Measurements from ENCODE around the gene ZFP69B. TPM values are rescaled to one million over a fixed set of nuclear protein-coding genes. Genes with fewer than 3 reads are reported as not detected.
A peak's percentile ranks its signal among the peaks of the same experiment; 100 is the strongest.

ZFP69B gene
- polyA plus RNA-seq, 1 donor (not counting 4 experiments of a cell fraction or from before 2014, with no cell fraction given) = 1.9 TPM

DNA sequence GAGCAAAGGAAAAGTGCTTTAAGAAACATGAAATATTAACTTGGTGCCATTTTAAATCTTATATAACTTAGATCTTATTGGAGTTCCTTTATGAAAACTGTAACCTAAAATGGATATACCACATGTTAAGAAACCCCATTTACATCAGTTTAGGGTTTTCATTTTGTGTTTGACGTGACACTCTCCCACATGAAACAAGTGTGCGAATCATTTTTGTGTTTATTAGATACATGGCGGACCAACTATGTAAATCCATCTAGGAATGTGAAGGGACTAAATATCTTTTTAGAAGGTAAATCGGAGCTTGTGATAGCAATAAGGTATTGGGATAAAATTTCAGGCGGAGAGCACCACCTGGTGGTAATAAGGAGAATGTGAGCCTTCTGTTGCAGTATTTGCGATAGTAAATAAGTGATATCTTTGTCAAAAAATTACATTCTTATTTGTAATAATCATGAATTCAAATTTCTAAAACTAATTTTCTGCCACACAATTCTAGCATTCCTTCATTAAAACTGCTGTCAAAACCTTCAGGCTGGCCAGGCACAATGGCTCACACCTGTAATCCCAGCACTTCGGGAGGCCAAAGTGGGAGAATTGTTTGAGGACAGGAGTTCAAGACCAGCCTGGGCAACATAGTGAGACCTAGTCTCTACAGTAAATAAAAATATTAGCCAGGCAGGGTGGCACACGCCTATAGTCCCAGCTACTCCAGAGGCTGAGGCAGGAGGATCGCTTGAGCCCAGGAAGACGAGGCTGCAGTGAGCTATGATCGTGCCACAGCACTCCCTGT is 45.4 kb upstream of the ZFP69B start:
- peak; percentile 29 for FAIRE-seq
- Histone ChIP-seq H3K4me3 (ENCODE audit: control insufficient read depth in 2 of 3, extremely low read depth in 1 of 3, insufficient read depth in 2 of 3, low read depth in 1 of 3, low read length in 3 of 3) (no peak overlapping the region), H3K9me3 (ENCODE audit: control insufficient read depth, low read depth, low read length) (no peaks in the 10 kb centered on the region), H3K4me2 (ENCODE audit: control insufficient read depth, extremely low read depth, insufficient read depth, low read depth, low read length) (no peak overlapping the region), H3K79me2 (ENCODE audit: control insufficient read depth, insufficient read depth, low read length) (peaks cover 4% of the 10 kb centered on the region), H3K9ac (ENCODE audit: control insufficient read depth, extremely low read depth, insufficient read depth, low read length) (no peak overlapping the region), H3K36me3 (ENCODE audit: control insufficient read depth in 2 of 2, extremely low read depth in 1 of 2, insufficient read depth in 2 of 2, low read length in 2 of 2) (no peaks in the 10 kb centered on the region), H3K27ac (ENCODE audit: control insufficient read depth, insufficient read depth, low read length) (no peak overlapping the region), H3K27me3 (ENCODE audit: control insufficient read depth, extremely low read depth, insufficient read depth, low read length) (no peaks in the 10 kb centered on the region), H3K9me1 (ENCODE audit: control insufficient read depth, extremely low read depth, insufficient read depth, low read length) (no peaks in the 10 kb centered on the region), H3K4me1 (ENCODE audit: control insufficient read depth, extremely low read depth, insufficient read depth, low read length) (no peaks in the 10 kb centered on the region), H2AFZ (ENCODE audit: control insufficient read depth, low read length) (no peak overlapping the region), H4K20me1 (ENCODE audit: control insufficient read depth, extremely low read depth, insufficient read depth, low read length) (no peaks in the 10 kb centered on the region)
- dilution Hi-C loops (cut with MboI; ENCODE audit: extremely low pct_ligation_motif_present, low sequenced_read_pairs) = no loop called here
- TF ChIP-seq, protein P1, sequence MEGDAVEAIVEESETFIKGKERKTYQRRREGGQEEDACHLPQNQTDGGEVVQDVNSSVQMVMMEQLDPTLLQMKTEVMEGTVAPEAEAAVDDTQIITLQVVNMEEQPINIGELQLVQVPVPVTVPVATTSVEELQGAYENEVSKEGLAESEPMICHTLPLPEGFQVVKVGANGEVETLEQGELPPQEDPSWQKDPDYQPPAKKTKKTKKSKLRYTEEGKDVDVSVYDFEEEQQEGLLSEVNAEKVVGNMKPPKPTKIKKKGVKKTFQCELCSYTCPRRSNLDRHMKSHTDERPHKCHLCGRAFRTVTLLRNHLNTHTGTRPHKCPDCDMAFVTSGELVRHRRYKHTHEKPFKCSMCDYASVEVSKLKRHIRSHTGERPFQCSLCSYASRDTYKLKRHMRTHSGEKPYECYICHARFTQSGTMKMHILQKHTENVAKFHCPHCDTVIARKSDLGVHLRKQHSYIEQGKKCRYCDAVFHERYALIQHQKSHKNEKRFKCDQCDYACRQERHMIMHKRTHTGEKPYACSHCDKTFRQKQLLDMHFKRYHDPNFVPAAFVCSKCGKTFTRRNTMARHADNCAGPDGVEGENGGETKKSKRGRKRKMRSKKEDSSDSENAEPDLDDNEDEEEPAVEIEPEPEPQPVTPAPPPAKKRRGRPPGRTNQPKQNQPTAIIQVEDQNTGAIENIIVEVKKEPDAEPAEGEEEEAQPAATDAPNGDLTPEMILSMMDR (optimal IDR thresholded peaks at IDR 0.05 in 1 of 3, IDR thresholded peaks at IDR 0.05 in 1 of 3, conservative IDR thresholded peaks at IDR 0.05 in 1 of 3; ENCODE audit: extremely low read depth in 1 of 3, insufficient read depth in 2 of 3, low read length in 3 of 3) = peak in 2 of 3 experiments; percentile 56 to 69
- TF ChIP-seq EZH2 (IDR thresholded peaks at IDR 0.05; ENCODE audit: low read length) = no peak
- DNase-seq (ENCODE audit: low read depth, low spot score) = peak; percentile 38

DNA sequence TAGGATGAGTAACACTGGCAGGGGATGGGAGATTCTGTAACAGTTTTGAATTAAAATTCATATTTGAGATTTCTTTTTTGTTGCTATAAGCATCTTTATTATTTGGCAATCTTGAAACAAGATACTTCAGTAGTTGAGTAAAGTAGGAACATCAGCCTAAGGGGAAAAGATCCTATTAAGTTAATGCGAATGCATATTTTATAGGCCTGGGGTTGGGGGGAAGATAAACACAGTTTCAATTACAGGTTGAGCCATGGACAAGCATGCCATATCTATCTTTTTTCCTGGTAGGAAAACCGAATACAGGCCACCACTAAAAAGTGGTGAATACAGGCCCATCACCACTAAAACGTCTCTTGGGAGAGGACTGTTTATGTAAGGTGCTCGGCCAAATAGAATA is 44.5 kb upstream of the ZFP69B start:
- peaks cover under 1% of the 10 kb centered on the region for H3K4me1 ChIP-seq (ENCODE audit: control insufficient read depth, extremely low read depth, insufficient read depth, low read length)
- dilution Hi-C loops (cut with MboI; ENCODE audit: extremely low pct_ligation_motif_present, low sequenced_read_pairs) = no loop called here

More for the DNA sequence above, 44.5 kb upstream of the ZFP69B start:
- H3K4me3 ChIP-seq (ENCODE audit: control insufficient read depth in 2 of 3, extremely low read depth in 1 of 3, insufficient read depth in 2 of 3, low read depth in 1 of 3, low read length in 3 of 3) = no peak overlapping the region
- H3K27ac ChIP-seq (ENCODE audit: control insufficient read depth, insufficient read depth, low read length) = no peak overlapping the region
- no peak overlapping the region for H3K9ac ChIP-seq (ENCODE audit: control insufficient read depth, extremely low read depth, insufficient read depth, low read length)
- no peak overlapping the region for H3K4me2 ChIP-seq (ENCODE audit: control insufficient read depth, extremely low read depth, insufficient read depth, low read depth, low read length)
- no peaks in the 10 kb centered on the region for H3K9me1 ChIP-seq (ENCODE audit: control insufficient read depth, extremely low read depth, insufficient read depth, low read length)
- no peaks in the 10 kb centered on the region for H4K20me1 ChIP-seq (ENCODE audit: control insufficient read depth, extremely low read depth, insufficient read depth, low read length)
- H3K36me3 ChIP-seq (ENCODE audit: control insufficient read depth in 2 of 2, extremely low read depth in 1 of 2, insufficient read depth in 2 of 2, low read length in 2 of 2) = no peaks in the 10 kb centered on the region
- FAIRE-seq = no peak
- no peak for DNase-seq (ENCODE audit: low read depth, low spot score)
- TF ChIP-seq, protein P1 (optimal IDR thresholded peaks at IDR 0.05 in 1 of 3, IDR thresholded peaks at IDR 0.05 in 1 of 3, conservative IDR thresholded peaks at IDR 0.05 in 1 of 3; ENCODE audit: extremely low read depth in 1 of 3, insufficient read depth in 2 of 3, low read length in 3 of 3) = no peak
- no peak for TF ChIP-seq EZH2 (IDR thresholded peaks at IDR 0.05; ENCODE audit: low read length)
- no peak overlapping the region for H2AFZ ChIP-seq (ENCODE audit: control insufficient read depth, low read length)
- H3K79me2 ChIP-seq (ENCODE audit: control insufficient read depth, insufficient read depth, low read length) = peaks cover 3% of the 10 kb centered on the region
- no peaks in the 10 kb centered on the region for H3K27me3 ChIP-seq (ENCODE audit: control insufficient read depth, extremely low read depth, insufficient read depth, low read length)
- H3K9me3 ChIP-seq (ENCODE audit: control insufficient read depth, low read depth, low read length) = no peaks in the 10 kb centered on the region

All from keratinocyte (primary cell).